Activated T-helper 9 cell treated with anti-CD3 and anti-CD28 coated beads, Interleukin-2, amount 50 U/mL, for 16 hours (primary cell): ENCODE data around the gene FBXW5.

Source experiments
- DNase-seq: peaks from one replicate; pipeline ENCODE4 v3.0.0-alpha.2; 2020; ENCODE audit warnings: low read depth

Gene FBXW5

GRCh38 chr9:136944519-136945332 is at the start of gene FBXW5, which contains the start of gene C8G:
Gene FBXW5, minus strand, starts transcription at chr9:136944738. Its CDS starts 655 bp downstream, at chr9:136944083.
Gene C8G, plus strand, starts transcription at chr9:136945243. Its CDS starts 78 bp downstream, at chr9:136945321.
- DNase-seq: peak; percentile 93

- DNase-seq: no peak
These were observed 48.4 kb upstream of the FBXW5 start for GRCh38 chr9:136992819-136993369.

GRCh38 chr9:136991993-136992818 is 47.7 kb upstream of the FBXW5 start, which contains the start of gene PAXX:
Gene PAXX, plus strand, starts transcription at chr9:136992422. Its CDS starts 22 bp downstream, at chr9:136992444.
- peak; percentile 89 for DNase-seq

GRCh38 chr9:136990242-136990911 is 45.8 kb upstream of the FBXW5 start:
- DNase-seq: no peak

- DNase-seq: no peak
These were observed 44.3 kb upstream of the FBXW5 start for GRCh38 chr9:136988872-136989271.

GRCh38 chr9:136985853-136986252 is 41.3 kb upstream of the FBXW5 start:
- no peak for DNase-seq

GRCh38 chr9:136985027-136985602 is 40.6 kb upstream of the FBXW5 start:
- no peak for DNase-seq

GRCh38 chr9:136984464-136985026 is 40.0 kb upstream of the FBXW5 start:
- no peak for DNase-seq

- DNase-seq: no peak
These were observed 39.2 kb upstream of the FBXW5 start for GRCh38 chr9:136983656-136984314.

- no peak for DNase-seq
These were observed 38.6 kb upstream of the FBXW5 start for GRCh38 chr9:136983167-136983566.

GRCh38 chr9:136982232-136983051 is 37.9 kb upstream of the FBXW5 start, which contains the start of gene LCNL1:
Gene LCNL1, plus strand, starts transcription at chr9:136982993. Its CDS starts 594 bp downstream, at chr9:136983587.
- DNase-seq: no peak

GRCh38 chr9:136981588-136982231 is 37.2 kb upstream of the FBXW5 start:
- no peak for DNase-seq

GRCh38 chr9:136980669-136981478 is 36.3 kb upstream of the FBXW5 start:
- DNase-seq: no peak

- DNase-seq: no peak
These were observed 35.4 kb upstream of the FBXW5 start for GRCh38 chr9:136979769-136980587.

- no peak for DNase-seq
These were observed 34.5 kb upstream of the FBXW5 start for GRCh38 chr9:136978865-136979544.

- peak; percentile 71 for DNase-seq
These were observed 33.7 kb upstream of the FBXW5 start for GRCh38 chr9:136978073-136978864.
